Common myeloid progenitor, CD34-positive (primary cell): ENCODE results near the gene HIVEP1.

ENCODE experiments used
- CTCF ChIA-PET: fragments of 350-600 bp; sonication (Branson Sonifier 250); formaldehyde crosslinking; loops from one replicate; lab custom pipeline; 2021; ENCODE audit warnings: antibody characterized with exemption; lab: Charles Lee
- POLR2A ChIA-PET: fragments of 350-600 bp; sonication (Branson Sonifier 250); formaldehyde crosslinking; loops from one replicate; lab custom pipeline; 2021; ENCODE audit warnings: antibody characterized with exemption; lab: Charles Lee
- DNase-seq, 3 donors: peaks; one replicate each; pipeline versions ENCODE4 v3.0.0 to v3.0.0-alpha.2; 2013
- H3K27ac ChIP-seq, 2 experiments: 1 replicate in 1 of 2; 2 replicates in 1 of 2; pipeline ENCODE4 v1.7.0; 2013; ENCODE audit warnings: inconsistent platforms in 2 of 2, low read length in 2 of 2, mild to moderate bottlenecking in 2 of 2, low read depth in 1 of 2, moderate library complexity in 1 of 2; ENCODE audit not compliant: severe bottlenecking in 2 of 2, insufficient read depth in 1 of 2, poor library complexity in 1 of 2
- H3K27me3 ChIP-seq, 5 experiments: replicated peaks in 2 of 5; 1 replicate in 3 of 5; 2 replicates in 2 of 5; pipeline versions ENCODE4 v1.6.1 to v1.7.0; 2013; ENCODE audit warnings: low read length in 4 of 5, mild to moderate bottlenecking in 2 of 5, moderate library complexity in 2 of 5, inconsistent platforms in 1 of 5; ENCODE audit not compliant: insufficient read depth in 5 of 5, control insufficient read depth in 4 of 5
- H3K36me3 ChIP-seq, 4 experiments: 1 replicate in 2 of 4; 2 replicates in 2 of 4; pipeline versions ENCODE4 v1.6.1 to v1.7.0; 2013; ENCODE audit warnings: low read length in 3 of 4, control low read depth in 1 of 4, mild to moderate bottlenecking in 1 of 4; ENCODE audit not compliant: control insufficient read depth in 4 of 4, insufficient read depth in 4 of 4
- H3K4me1 ChIP-seq, 4 experiments: 1 replicate in 3 of 4; 2 replicates in 1 of 4; pipeline versions ENCODE4 v1.6.1 to v1.7.1; 2013; ENCODE audit warnings: low read length in 3 of 4, mild to moderate bottlenecking in 3 of 4, control low read depth in 1 of 4, inconsistent platforms in 1 of 4, moderate library complexity in 1 of 4; ENCODE audit not compliant: control insufficient read depth in 4 of 4, insufficient read depth in 4 of 4; ENCODE audit errors: control extremely low read depth in 1 of 4
- H3K4me3 ChIP-seq, 7 experiments: 1 replicate in 4 of 7; 2 replicates in 3 of 7; pipeline versions ENCODE4 v1.5.1 to v1.7.0; 2013; ENCODE audit warnings: mild to moderate bottlenecking in 7 of 7, low read length in 6 of 7, moderate library complexity in 6 of 7, inconsistent platforms in 2 of 7, low read depth in 2 of 7, control low read depth in 1 of 7; ENCODE audit not compliant: insufficient read depth in 4 of 7, control insufficient read depth in 1 of 7; ENCODE audit errors: extremely low read depth in 1 of 7
- H3K9me3 ChIP-seq, 5 experiments: 1 replicate in 4 of 5; 2 replicates in 1 of 5; pipeline versions ENCODE4 v1.6.1 to v1.7.1; 2013; ENCODE audit warnings: low read length in 4 of 5, mild to moderate bottlenecking in 2 of 5, inconsistent platforms in 1 of 5, low read depth in 1 of 5, moderate library complexity in 1 of 5; ENCODE audit not compliant: control insufficient read depth in 4 of 5, insufficient read depth in 2 of 5; ENCODE audit errors: control extremely low read depth in 1 of 5
- WGBS: methylation state at CpG from one replicate; pipeline ENCODE4 v1.1.5; 2013; ENCODE audit not compliant: insufficient coverage; 5-methylcytosine and 5-hydroxymethylcytosine counted together

Gene HIVEP1

DNA sequence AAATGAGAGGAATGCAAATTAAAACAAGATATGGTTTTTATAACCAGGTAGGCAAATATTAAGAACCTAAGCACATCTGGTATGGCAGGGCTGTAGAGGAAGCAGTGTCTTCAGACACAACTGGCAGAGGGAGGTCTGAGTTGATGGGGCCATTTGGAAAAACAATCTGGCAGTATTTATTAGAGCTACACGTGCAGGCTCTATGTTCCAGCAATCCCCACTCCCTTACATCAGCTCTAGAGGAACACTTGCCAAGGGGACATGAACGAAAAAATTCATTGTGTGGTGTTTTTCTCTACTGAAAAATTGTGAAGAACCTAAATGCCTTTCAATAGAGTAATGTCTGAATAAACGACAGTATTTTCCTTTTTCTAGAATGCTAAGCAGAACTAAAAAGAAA lies 166.4 kb downstream of the HIVEP1 start:
- H3K4me1 ChIP-seq = no peaks in the 10 kb centered on the region
- ChIA-PET POLR2A (no interaction called here), CTCF (no interaction called here)
- no peak for DNase-seq
- no peak overlapping the region for H3K4me3 ChIP-seq
- H3K27ac ChIP-seq = no peak overlapping the region
- no peaks in the 10 kb centered on the region for H3K9me3 ChIP-seq
- H3K36me3 ChIP-seq = no peaks in the 10 kb centered on the region
- no CpG with 5 or more reads among the region's 3 CpGs for WGBS
- no peaks in the 10 kb centered on the region for H3K27me3 ChIP-seq

DNA sequence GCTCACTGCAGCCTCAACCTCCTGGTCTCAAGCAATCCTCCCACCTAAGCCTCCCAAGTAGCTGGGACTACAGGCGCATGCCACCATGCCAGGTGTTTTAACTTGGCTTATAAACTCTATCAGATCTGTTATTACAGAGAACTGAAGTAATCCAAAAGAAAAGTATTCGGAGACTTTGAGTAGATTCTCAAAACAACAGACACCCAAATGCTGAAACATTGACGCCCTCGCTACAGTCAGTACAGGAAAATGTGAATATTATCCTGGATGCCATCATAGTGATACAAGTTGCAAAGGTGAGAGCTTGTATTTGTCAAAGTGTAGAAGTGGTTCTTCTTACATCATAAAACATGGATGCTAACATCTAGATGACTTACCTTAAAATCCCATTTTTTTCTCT lies 169.4 kb downstream of the HIVEP1 start:
- H3K27me3 ChIP-seq = no peaks in the 10 kb centered on the region
- H3K9me3 ChIP-seq = no peaks in the 10 kb centered on the region
- no peak for DNase-seq
- CTCF ChIA-PET = no interaction called here
- H3K27ac ChIP-seq = no peak overlapping the region
- H3K4me1 ChIP-seq = no peaks in the 10 kb centered on the region
- no peak overlapping the region for H3K4me3 ChIP-seq
- POLR2A ChIA-PET = no interaction called here
- no peaks in the 10 kb centered on the region for H3K36me3 ChIP-seq
- WGBS = 100% methylated on average over 1 of the region's 4 CpGs

- ChIA-PET POLR2A (no interaction called here), CTCF (no interaction called here)
- H3K9me3 ChIP-seq = no peaks in the 10 kb centered on the region
- DNase-seq = peak in 1 of 3 donors; percentile 4
- no peaks in the 10 kb centered on the region for H3K27me3 ChIP-seq
- 92% methylated on average over 2 of the region's 5 CpGs for WGBS
- no peaks in the 10 kb centered on the region for H3K36me3 ChIP-seq
- no peak overlapping the region for H3K4me3 ChIP-seq
- no peak overlapping the region for H3K27ac ChIP-seq
- no peaks in the 10 kb centered on the region for H3K4me1 ChIP-seq
Observed at GRCh38 chr6:12182676-12183075, 170.6 kb downstream of the HIVEP1 start.

DNA sequence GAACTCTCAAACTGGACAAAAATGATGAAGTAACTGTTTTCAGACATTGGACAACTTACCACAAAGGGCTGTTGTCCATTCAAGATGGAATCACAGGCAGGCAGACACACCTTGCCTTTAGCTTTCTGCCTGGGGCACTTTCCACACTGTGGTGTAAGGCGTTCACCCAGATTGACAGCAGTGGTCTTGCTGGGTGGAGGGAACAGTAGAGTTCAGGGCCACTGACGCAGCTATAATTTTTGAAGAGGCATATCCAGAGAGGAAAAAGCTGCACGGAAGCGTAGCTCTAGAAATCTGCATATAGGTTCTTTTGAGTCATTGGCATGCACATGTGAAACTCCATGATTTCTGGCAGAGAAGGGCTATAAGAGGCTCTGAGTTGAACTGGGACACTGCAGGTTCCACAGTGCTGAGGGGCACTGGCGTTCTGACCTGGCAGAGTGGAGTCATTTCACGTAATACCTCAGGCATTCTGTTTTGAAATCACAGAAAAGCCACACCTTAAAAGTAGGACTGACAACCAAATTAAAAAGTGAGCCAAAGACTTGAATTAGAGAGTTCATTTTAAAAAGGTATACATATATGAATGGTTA lies 173.1 kb downstream of the HIVEP1 start:
- no peak overlapping the region for H3K27ac ChIP-seq

GRCh38 chr6:12186528-12186927 lies 174.4 kb downstream of the HIVEP1 start:
- no peaks in the 10 kb centered on the region for H3K27me3 ChIP-seq
- WGBS = no CpG with 5 or more reads among the region's 4 CpGs
- H3K36me3 ChIP-seq = no peaks in the 10 kb centered on the region
- ChIA-PET CTCF (no interaction called here), POLR2A (no interaction called here)
- H3K4me1 ChIP-seq = no peaks in the 10 kb centered on the region
- H3K4me3 ChIP-seq = no peak overlapping the region
- no peak for DNase-seq
- no peak overlapping the region for H3K27ac ChIP-seq
- no peaks in the 10 kb centered on the region for H3K9me3 ChIP-seq

More for the DNA sequence above, 173.1 kb downstream of the HIVEP1 start:
- ChIA-PET POLR2A (no interaction called here), CTCF (no interaction called here)
- no peak overlapping the region for H3K4me3 ChIP-seq
- H3K9me3 ChIP-seq = no peaks in the 10 kb centered on the region
- H3K27me3 ChIP-seq = no peaks in the 10 kb centered on the region
- no peaks in the 10 kb centered on the region for H3K36me3 ChIP-seq
- H3K4me1 ChIP-seq = no peaks in the 10 kb centered on the region
- WGBS = 93% methylated on average over 6 of the region's 6 CpGs
- no peak for DNase-seq

GRCh38 chr6:12189150-12189549 lies 177.0 kb downstream of the HIVEP1 start:
- ChIA-PET CTCF (no interaction called here), POLR2A (no interaction called here)
- no peak overlapping the region for H3K4me3 ChIP-seq
- no peaks in the 10 kb centered on the region for H3K27me3 ChIP-seq
- H3K9me3 ChIP-seq = no peaks in the 10 kb centered on the region
- no peak for DNase-seq
- no peaks in the 10 kb centered on the region for H3K36me3 ChIP-seq
- H3K4me1 ChIP-seq = no peaks in the 10 kb centered on the region
- no peak overlapping the region for H3K27ac ChIP-seq

DNA sequence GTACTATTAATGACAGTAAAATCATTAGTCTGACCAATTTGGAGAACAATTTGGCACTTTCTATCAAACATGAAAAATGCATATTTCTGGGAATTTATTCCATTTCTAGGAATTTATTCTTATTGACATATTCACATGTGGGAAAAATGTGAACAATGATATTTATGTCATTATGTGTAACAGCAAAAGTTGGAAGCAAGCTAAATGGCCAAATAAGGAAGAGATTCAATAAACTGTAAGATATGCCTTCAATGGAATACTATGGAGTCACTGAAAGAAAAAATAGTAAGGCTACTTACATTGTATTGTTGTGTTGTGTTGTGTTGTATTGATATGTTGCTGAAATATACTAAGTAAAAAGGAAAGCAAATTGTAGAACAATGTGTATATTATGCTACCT lies 177.5 kb downstream of the HIVEP1 start:
- Histone ChIP-seq H3K4me1 (no peaks in the 10 kb centered on the region), H3K9me3 (no peaks in the 10 kb centered on the region), H3K27ac (no peak overlapping the region), H3K4me3 (no peak overlapping the region), H3K36me3 (no peaks in the 10 kb centered on the region), H3K27me3 (no peaks in the 10 kb centered on the region)
- DNase-seq = no peak
- CTCF ChIA-PET = no interaction called here
- POLR2A ChIA-PET = no interaction called here
